Globus pallidus (tissue), 1 donor: ENCODE measurements around the gene TRIM33.
"Not testable (repeated sequence)": the region's sequence is repeated elsewhere in the genome, so short reads cannot be mapped to it uniquely, and the experiment has no call there.

Experiments used
- DNase-seq: peaks from one replicate; pipeline ENCODE4 v3.0.0-alpha.2; 2015; ENCODE audit warnings: low spot score

TRIM33 gene

DNA sequence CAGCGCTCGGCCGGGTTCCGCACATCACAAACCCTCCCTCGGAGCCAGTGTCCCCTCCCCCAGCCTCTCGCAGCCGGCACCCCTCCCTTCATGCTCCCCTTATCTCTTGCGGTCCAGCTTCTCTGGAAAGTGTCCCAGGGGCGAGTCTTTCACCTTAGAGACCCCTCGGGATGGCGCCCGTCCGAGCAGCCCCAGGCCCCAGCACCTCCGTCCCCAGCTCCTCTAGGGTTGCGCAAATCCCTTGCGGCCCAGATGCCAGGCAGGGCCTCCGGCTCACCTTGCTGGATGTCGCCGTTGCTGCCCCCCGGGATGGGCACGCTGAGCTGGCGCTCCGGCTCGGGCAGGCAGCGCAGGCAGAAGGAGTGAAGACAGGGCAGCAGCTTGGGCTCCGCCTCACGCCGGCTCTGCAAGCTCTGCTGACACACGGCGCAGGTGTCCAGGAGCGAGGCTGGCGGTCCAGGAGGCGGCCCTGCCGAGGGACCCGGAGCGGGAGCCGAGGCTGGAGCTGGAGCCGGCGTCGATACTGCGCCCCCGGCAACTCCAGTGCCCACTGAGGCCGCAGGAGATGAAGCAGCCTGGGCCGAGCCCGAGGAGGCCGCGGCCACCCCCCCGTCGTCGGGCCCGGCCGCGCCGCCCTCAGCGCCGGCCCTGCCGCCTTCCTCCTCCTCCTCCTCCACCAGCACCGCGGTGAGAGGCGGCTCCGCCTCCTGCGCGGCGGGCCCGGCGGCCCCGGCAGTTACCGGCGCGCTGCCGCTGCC, 550 bp downstream of the TRIM33 start:
- no peak for DNase-seq

DNA sequence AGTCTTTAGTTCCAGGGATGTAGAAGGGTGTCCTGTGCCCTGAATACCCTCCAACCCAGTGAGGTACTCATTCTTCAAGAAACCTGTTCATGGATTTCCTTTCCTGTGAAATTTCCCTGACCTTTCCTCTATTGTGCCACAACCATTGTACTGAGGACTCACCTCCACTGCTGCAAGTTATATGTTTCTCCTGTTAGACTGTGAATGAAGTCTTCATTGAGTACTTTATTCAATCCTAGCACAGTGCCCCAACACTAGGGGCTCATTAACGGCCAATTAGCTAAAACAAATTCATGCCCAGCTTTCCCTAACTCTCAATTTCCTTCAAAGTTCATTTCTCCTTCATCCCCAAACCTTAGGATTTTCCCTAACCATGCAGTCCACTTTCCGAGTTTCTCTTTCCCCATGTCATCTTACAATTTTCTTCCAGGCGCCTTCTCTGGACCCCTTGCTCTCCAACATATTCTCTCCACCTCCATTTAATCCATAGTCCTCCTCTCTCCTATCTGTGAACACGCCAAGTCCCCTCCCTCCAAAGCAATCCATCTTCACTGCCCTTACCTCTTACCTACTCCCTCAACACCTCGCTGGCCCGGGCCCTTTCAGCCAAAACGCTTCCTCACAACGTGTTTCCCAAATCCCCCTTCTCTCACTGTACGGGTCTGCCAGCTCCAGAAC, 1.3 kb downstream of the TRIM33 start:
- DNase-seq: no peak

DNA sequence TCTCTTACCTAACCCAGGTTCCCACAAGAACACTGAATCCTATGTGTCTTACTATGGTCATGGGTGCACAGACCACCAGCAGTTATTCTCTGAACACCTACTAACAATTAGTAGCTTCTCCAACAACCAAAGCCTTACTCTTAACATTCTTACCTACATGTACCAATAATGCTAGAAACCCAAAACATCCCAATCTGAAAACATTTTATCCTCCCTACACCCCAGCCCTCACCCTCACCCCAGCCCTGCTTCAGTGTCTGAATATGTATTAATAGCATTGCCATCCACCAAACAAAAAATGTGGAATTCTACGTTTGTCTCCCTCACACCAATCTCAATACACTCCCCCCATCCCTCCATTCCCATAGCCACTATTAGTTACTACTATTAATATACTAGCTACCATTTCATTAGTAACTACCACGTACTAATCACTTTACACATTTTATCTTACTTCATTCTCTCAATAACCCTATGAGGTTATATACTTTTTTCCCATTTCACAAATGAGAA, 2.6 kb downstream of the TRIM33 start:
- no peak for DNase-seq

DNA sequence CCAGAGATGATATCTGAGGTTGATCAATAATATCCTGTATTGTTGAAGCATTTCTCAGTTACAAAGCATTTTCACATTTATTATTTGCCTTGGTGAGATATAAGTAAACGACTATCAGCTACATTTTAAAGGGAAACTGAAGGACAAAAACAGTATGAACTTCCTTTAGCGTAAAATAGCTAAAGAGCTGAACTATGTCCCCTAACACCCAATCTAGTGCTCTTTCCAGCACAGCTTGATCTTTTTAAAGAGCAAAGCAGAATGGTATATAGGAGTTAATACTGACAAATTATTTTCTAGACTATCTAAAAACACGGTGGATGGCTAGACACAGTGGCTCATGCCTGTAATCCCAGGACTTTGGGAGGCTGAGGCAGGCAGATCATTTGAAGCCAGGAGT, 3.5 kb downstream of the TRIM33 start:
- DNase-seq: no peak

DNA sequence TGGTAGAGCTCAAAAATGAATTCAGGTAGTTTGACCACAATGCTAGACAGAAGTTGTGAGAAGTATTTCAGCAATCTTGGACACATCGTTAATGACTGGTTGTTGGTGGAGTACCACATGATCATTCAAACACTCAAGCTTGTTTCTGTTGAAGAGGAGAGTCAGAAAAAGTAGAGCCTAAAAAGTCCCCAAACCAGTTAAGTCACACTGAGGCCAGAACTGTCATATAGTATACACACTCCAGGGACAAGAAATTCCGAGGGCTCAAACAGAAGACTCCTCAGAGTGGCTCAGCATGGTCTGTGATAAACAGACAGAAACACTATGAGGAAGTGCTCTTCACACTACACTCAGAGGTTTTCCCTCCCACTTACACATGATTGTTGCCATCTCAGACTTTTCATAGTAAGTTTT, 5.8 kb downstream of the TRIM33 start:
- no peak for DNase-seq

DNA sequence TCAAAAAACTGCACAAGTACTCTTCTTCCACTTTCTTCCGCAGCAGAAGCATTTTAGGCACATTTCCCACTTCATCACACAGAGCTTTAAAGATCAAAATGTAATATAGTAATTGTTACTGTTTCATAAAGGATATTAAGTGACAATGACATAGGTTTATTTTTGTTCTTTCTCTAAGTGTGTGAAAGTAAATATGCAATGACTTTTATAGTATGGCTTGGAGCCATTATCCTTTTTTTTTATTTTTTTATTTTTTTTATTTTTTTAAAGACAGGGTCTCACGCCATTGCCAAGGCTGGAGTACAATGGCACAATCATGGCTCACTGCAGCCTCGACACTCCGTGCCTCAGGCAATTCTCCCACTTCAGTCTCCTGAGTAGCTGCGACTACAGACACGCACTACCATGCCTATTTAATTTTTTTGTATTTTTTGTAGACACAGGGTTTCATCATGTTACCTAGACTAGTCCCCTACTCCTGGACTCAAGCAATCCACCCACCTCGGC, 7.0 kb downstream of the TRIM33 start:
- DNase-seq: no peak

DNA sequence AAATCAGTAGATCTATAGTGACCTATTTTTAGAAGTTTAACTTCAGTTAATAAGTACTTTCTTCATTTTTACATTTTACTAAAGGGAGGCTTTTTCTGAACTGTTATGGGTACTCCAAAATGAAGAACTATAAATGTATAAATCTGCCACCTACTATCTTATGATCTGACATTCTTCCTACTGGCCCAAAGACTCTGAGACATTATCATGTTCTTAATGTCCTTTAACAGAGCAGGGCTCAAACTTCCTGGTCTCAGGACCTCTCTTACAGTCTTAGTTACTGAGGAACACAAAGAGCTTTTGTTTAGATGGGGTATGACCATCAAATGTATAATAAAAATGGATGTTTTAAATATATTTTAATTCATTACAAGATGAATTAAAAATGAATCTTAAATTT, 8.9 kb downstream of the TRIM33 start:
- DNase-seq: no peak

DNA sequence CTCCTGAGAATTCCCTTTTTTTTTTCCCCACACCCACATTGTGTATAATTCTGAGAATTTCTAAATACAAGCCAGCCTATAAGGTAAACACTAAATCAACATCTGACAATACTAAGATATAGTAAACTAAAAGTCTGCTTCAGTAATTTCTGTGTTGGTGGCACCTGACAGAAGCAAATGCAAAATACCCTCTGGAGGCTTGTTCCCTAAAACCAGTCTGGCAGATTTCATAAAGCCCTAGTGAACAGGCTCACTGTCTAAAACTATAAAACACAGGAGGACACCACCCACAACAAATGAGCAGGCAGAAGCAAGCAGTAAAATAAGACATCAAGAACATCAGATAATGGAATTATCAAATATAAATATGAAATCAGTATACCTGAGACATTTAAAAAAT, 11.5 kb downstream of the TRIM33 start:
- DNase-seq: no peak

DNA sequence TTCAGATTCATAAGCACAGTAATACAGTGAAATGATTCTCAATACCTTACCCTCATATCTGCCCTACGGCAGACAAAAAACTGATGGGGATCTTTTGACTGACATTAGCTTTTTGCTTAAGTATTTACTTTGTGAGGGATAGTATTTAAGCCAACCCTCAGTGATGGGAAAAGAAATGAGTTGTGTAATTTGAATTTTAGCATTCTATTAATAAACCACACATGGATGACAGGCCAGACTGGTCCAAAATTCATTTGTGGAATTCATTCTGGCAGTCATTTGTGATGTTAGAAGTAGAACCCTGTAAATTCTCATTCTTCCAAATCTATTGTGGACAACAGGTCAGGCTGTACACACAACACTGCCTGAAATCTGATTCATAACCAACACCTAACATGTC, 14.9 kb downstream of the TRIM33 start:
- DNase-seq: no peak

DNA sequence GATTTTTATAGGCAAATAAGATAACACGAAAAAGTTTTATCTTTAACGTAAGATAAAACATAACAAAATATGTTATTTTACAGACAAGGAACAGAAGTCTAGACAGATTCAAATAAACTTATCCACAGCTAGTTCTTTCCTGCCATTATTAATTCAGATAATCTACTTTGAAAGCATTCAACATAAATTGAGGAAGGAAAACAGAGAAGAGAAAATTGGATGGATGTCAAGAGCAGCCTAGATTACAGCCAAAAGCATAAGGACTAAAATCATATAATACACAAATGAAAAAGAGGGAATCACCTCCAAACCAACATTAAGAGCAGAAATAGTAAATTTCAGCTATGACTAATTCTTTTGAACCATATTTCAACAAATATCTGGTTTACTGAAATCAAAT, 15.5 kb downstream of the TRIM33 start:
- no peak for DNase-seq

DNA sequence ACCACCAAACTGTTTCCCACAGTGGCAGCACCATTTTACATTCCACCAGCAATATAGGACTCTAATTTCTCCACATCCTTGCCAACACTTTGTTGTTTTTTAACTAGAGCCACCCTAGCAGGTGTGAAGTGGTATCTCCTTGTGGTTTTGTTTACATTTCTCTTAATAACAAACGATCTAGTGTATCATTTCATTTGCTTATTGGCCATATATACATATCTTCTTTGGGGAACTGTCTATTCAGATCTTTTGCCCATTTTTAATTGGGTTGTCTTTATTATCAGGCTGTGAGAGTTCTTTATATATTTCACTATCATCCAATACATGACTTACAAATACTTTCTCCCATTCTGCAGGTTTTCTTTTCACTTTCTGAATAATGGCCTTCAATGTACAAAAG, 18.0 kb downstream of the TRIM33 start:
- DNase-seq: no peak

DNA sequence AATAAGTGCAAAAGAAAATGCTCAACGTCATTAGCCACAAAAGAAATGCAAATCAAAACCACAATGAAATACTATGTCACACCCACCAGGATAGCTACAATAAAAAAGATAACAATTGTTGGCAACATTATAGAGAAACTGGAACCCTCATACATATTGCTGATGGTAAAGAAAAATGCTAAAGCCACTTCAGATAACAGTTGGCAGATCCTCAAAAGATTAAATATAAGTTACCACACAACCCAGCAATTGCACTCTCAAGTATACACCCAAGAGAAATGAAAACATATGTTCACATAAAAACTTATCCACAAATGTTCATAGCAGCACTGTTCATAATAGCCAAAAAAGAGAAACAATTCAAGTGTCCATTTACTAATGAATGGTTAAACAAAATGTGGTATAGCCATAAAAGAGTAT, 20.7 kb downstream of the TRIM33 start:
- no peak for DNase-seq

DNA sequence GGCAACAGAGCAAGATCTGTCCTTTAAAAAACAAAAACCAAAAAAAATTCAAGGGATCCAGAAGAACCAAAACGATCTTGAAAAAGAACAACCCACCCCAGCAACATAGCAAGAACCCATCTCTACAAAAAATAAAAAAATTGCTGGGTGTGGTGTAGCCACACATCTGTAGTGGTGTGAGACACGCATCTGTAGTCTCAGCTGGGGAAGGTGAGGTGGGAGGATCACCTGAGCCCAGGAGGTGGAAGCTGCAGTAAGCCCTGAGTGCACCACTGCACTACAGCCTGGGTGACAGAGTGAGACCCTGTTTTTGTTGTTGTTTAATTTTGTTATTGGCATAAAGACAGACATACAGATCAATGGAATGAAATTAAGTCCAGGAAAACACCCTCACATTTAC, 22.3 kb downstream of the TRIM33 start:
- DNase-seq: no peak

DNA sequence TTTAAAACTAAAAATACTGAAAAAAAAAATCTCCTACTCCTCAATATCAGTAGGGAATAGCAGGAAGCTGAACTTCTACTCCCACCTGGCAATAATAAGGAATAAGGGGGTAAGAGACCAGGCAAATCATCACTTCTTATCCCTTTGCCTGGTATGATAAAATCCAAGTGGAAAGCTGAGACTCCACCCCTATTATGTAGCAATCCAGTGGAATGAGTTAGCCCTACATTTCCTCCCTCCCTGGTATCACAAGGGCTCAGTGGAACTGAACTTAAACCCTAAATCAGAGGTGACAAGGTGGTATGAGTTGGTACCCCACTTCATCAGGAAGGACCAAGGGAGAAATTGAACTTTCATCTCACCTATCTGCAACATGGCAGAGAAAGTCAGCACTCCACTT, 25.7 kb downstream of the TRIM33 start:
- DNase-seq: no peak

DNA sequence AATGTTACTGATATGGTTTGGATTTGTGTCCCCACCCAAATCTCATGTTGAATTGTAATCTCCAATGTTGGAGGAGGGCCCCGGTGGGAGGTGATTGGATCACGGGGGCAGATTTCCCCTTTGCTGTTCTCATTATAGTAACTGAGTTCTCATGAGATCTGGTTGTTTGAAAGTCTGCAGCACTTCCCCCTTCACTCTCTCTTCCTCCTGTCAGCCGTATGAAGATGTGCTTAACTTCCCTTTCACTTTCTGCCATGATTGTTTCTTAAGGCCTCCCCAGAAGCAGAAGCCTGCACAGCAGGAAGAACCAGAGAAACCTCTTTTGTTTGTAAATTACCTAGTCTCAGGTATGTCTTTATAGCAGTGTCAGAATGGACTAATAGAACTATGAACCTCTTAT, 28.4 kb downstream of the TRIM33 start:
- DNase-seq: no peak

DNA sequence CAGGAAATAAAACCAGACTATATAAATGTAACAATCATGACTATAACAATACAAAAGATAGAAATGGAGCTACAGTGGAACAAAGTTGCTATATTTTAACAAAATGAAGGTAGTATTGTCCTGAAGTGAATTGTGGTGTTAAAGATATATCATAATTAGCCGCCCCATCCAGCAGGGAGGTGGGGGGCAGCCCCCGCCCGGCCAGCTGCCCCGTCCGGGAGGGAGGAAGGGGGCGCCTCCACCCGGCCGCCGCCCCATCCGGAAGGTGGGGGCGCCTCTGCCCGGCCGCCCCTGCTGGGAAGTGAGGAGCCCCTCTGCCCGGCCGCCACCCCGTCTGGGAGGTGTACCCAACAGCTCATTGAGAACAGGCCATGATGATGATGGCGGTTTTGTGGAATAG, 31.4 kb downstream of the TRIM33 start:
- DNase-seq: not testable (repeated sequence)

DNA sequence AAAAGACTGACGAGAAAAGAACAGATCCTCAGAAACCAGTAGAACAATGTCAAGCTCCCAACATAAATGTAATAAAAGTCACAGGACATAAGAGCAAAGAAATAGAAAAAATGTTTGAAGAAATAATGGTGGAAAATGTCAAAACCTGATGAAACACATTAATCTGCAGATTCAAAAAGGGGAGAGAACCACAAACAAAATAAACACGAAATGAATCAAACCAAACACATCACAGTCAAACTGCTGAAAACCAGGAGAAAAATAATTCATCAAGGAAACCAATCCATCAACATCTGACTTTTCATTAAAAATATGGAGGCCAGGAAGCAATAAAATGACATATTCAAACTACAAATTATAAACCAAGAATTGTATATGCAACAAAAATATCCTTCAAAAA, 31.9 kb downstream of the TRIM33 start:
- DNase-seq: no peak

DNA sequence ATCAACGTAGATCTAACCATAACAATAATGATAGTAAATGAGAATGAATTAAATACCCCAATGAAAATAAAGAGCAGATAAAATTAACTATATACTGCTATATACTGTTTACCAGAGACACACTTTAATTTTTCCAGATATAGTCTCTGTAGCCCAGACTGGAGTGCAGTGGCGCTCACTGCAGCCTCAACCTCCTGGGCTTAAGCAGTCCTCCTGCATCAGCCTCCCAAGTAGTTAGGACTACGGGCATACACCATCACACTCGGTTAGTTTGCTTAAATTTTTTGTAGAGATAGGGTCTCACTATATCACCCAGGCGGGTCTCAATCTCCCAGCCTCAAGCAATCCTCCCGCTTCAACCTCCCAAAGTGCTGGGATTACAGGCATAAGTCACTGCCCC, 37.2 kb downstream of the TRIM33 start:
- no peak for DNase-seq

DNA sequence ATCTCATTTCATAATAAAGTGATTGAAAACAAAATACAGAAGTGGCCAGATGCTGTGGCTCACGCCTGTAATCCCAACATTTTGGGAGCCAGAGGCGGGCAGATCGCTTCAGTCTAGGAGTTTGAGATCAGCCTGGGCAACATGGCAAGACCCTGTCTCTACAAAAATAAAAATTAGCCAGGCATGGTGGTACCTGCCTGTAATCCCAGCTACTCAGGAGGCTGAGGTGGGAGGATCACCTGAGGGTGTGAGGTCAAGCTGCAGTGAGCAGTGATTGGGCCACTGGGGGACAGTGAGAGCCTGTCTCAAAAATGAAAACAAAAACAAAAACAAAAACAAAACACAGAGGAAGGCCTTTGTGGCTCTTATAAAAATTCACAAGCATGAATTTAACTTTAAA, 38.6 kb downstream of the TRIM33 start:
- DNase-seq: no peak

DNA sequence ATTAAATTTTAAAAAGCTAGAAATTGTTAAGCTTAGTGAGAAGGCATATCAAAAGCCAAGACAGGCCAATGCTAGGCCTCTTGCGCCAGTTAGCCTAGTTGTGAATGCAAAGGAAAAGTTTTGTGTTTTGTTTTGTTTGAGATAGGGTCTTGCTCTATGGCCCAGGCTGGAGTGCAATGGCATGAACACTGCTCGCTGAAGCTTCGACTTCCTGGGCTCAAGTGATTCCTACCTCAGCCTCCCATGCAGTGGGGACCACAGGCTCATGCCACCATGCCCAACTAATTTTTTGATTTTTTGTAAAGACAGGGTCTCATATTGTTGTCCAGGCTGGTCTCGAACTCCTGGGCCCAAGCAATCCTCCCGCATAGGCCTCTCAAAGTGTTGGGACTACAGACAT, 40.3 kb downstream of the TRIM33 start:
- DNase-seq: no peak

DNA sequence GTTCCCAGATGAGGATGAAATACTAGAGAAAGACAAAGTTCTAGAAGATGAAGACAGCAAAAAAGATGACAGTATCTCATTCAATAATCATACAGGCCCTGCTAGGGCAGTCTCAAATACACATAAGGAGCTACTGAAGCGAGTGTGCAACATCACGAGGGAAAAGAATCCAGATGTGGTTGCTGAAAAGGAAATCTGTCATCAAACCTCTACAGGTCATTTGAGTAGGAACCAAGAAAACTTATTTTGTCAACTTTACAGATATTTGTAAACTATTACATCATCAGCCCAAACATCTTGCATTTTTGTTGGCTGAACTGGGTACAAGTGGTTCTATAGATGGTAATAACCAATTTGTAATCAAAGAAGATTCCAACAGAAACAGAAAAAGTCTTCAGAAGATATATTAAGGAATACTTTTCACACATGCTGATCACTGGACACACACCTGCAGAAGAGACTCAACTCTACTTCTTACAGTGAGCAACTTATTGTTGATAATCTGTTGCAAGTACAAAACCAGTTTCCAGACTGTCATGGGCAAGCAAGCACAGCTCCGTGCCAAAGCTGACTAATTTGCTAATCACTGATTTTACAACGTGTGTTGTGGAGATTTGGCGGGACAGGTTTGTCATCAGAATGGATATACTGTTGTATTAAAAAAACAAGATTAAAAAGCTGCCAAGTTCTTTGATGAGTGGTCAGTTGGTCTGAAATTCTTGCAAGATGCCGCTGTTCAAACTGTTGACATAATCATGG, 42.1 kb downstream of the TRIM33 start:
- DNase-seq: no peak

DNA sequence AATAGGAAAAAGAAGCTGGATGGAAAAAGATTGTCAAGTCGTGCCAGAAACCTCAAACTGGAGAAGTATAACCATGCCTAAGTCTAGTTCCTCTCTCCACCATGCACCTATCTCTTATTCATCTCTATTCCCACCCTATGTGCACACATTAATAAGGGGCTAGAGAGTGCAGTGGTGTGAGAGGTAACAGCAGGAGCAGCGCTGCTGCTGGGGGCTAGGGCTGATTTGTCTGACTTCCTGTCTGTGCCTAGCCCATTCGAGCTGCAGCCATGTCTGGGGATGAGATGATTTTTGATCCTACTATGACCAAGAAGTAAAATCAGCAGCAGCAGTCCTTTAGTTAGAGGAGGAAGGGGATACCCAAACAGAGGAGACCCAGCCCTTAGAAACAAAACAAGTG, 43.0 kb downstream of the TRIM33 start:
- DNase-seq: no peak

DNA sequence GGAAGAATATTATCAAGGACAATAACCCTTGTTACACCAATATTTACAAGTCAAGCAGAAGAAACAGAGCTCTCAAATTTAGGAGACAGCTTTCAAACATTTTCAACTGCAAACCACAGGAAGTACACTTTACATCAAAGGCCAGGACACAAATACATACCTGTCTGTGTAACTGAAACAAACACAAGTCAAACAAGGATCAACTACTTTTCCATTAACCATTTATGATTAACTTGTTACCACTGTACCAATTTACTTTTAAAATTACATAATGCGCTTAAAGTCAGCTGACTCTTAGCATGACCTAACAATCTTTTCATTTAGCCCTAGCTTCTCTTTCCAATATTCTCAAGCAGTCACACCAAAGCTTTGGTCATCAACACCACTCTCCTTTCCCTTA, 43.5 kb downstream of the TRIM33 start:
- no peak for DNase-seq
